Body of pancreas (tissue), 4 donors: Measurements from ENCODE around the gene MYO5C. TPM values are rescaled to one million over a fixed set of nuclear protein-coding genes. Genes with fewer than 3 reads are reported as not detected.

Experiments
- ATAC-seq: fragments of 150-250 bp; one replicate; pipeline ENCODE4 v1.9.1; 2016
- DNase-seq, 4 donors: peaks; one replicate each; pipeline ENCODE4 v3.0.0-alpha.2; 2019
- H3K27ac ChIP-seq, 4 donors: fragments of 200-600 bp; sonication (generic); 1 replicate in 3 of 4; 2 replicates in 1 of 4; pipeline versions ENCODE4 v1.5.1 to v1.6.1; 2016 to 2019; ENCODE audit warnings: mild to moderate bottlenecking in 1 of 4, mixed read lengths in 1 of 4, moderate library complexity in 1 of 4
- H3K27me3 ChIP-seq, 2 donors: fragments of 200-600 bp; sonication (generic); one replicate each; pipeline ENCODE4 v1.6.0; 2016; ENCODE audit warnings: mild to moderate bottlenecking in 1 of 2
- H3K36me3 ChIP-seq, 2 donors: fragments of 200-600 bp; sonication (generic); replicated peaks in 1 of 2; 2 replicates each; pipeline ENCODE4 v1.5.1; 2016; ENCODE audit warnings: low read depth in 2 of 2; ENCODE audit not compliant: insufficient read depth in 1 of 2
- H3K4me1 ChIP-seq: fragments of 200-600 bp; sonication (generic); one replicate; pipeline ENCODE4 v1.6.0; 2016
- H3K4me3 ChIP-seq, 2 donors: fragments of 200-600 bp; sonication (generic); 1 replicate in 1 of 2; 2 replicates in 1 of 2; pipeline ENCODE4 v1.5.1; 2016 to 2019
- H3K9me3 ChIP-seq, 3 donors: fragments of 200-600 bp; sonication (generic); 1 replicate in 2 of 3; 2 replicates in 1 of 3; pipeline ENCODE4 v1.5.1; 2016
- CTCF ChIP-seq, 7 experiments: fragments of 450-650 bp in 4 of 7; fragments of 200-600 bp in 3 of 7; sonication (generic) in 3 of 7; IDR thresholded peaks; one replicate each; pipeline ENCODE4 v1.5.1; 2016 to 2019; ENCODE audit warnings: antibody characterized with exemption in 7 of 7
- POLR2A ChIP-seq, 3 donors: fragments of 450-650 bp; IDR thresholded peaks; one replicate each; pipeline ENCODE4 v1.6.1; 2016; ENCODE audit warnings: antibody characterized with exemption in 3 of 3, mild to moderate bottlenecking in 2 of 3
- WGBS, 2 donors: methylation state at CpG; one replicate each; pipeline ENCODE4 v1.1.5; 2017; 5-methylcytosine and 5-hydroxymethylcytosine counted together
- intact Hi-C: fragments of 100-400 bp; cut with DNase I; formaldehyde crosslinking; loops from one replicate; pipeline ENCODE4 v1.15.1; 2023
- total RNA-seq, 2 donors: library from RNA; depleted of rRNA; stranded (reverse); fragments of >200 nt; gene quantifications; one replicate each; pipeline ENCODE4 v1.1.0, GENCODE V29; 2016

Gene MYO5C
- total RNA-seq, 2 donors from 2014 or later: 34.8 to 76.8 TPM

- H3K4me1 ChIP-seq: peaks cover 8% of the 10 kb centered on the region
- H3K4me3 ChIP-seq: no peak overlapping the region
- no peaks in the 10 kb centered on the region for H3K9me3 ChIP-seq
- H3K27me3 ChIP-seq: no peaks in the 10 kb centered on the region
- TF ChIP-seq CTCF (IDR thresholded peaks at IDR 0.05) (no peak), POLR2A (IDR thresholded peaks at IDR 0.05) (no peak)
- intact Hi-C loops: no loop called here
- no peak for DNase-seq
- no peak overlapping the region for H3K27ac ChIP-seq
- peaks cover 0 to 8% of the 10 kb centered on the region in 2 donors for H3K36me3 ChIP-seq
- WGBS, 2 donors: 92% methylated on average over 11 to 12 of the region's 12 CpGs
- ATAC-seq: no peak
Measured at GRCh38 chr15:52153900-52154895, 141.4 kb downstream of the MYO5C start.

GRCh38 chr15:52151353-52151752, 144.3 kb downstream of the MYO5C start:
- intact Hi-C loops: no loop called here
- Histone ChIP-seq H3K36me3 (peaks cover 0 to 8% of the 10 kb centered on the region in 2 donors), H3K27ac (no peak overlapping the region), H3K27me3 (no peaks in the 10 kb centered on the region), H3K4me3 (no peak overlapping the region), H3K9me3 (no peaks in the 10 kb centered on the region), H3K4me1 (no peaks in the 10 kb centered on the region)
- WGBS, 2 donors: 94 to 96% methylated on average over 3 to 4 of the region's 4 CpGs
- ATAC-seq (no peak), DNase-seq (no peak)
- TF ChIP-seq CTCF (IDR thresholded peaks at IDR 0.05): no peak
- no peak for TF ChIP-seq POLR2A (IDR thresholded peaks at IDR 0.05)

- Histone ChIP-seq H3K4me3 (no peak overlapping the region), H3K36me3 (peaks cover 0 to 8% of the 10 kb centered on the region in 2 donors), H3K27ac (no peak overlapping the region), H3K27me3 (no peaks in the 10 kb centered on the region), H3K9me3 (no peaks in the 10 kb centered on the region), H3K4me1 (no peaks in the 10 kb centered on the region)
- 76 to 96% methylated on average over 2 to 4 of the region's 4 CpGs for WGBS, 2 donors
- DNase-seq (no peak), ATAC-seq (no peak)
- intact Hi-C loops: no loop called here
- TF ChIP-seq CTCF (IDR thresholded peaks at IDR 0.05) (no peak), POLR2A (IDR thresholded peaks at IDR 0.05) (no peak)
Measured at GRCh38 chr15:52150871-52151270, 144.7 kb downstream of the MYO5C start.

- TF ChIP-seq POLR2A (IDR thresholded peaks at IDR 0.05): no peak
- TF ChIP-seq CTCF (IDR thresholded peaks at IDR 0.05): no peak
- ATAC-seq: no peak
- Histone ChIP-seq H3K27me3 (no peaks in the 10 kb centered on the region), H3K36me3 (peaks cover 0 to 8% of the 10 kb centered on the region in 2 donors), H3K27ac (no peak overlapping the region), H3K9me3 (no peaks in the 10 kb centered on the region), H3K4me3 (no peak overlapping the region), H3K4me1 (no peaks in the 10 kb centered on the region)
- intact Hi-C loops: no loop called here
- WGBS, 2 donors: 81 to 90% methylated on average over 7 to 9 of the region's 9 CpGs
- DNase-seq: no peak
Measured at GRCh38 chr15:52150043-52150825, 145.4 kb downstream of the MYO5C start.
